Measurements from ENCODE around the gene ZBTB18. TPM values are rescaled to one million over a fixed set of nuclear protein-coding genes. Genes with fewer than 3 reads are reported as not detected.

Gene ZBTB18
- total RNA-seq, 4 donors from 2014 or later, result 6.7 to 14.7 (median 11.8) TPM

DNA sequence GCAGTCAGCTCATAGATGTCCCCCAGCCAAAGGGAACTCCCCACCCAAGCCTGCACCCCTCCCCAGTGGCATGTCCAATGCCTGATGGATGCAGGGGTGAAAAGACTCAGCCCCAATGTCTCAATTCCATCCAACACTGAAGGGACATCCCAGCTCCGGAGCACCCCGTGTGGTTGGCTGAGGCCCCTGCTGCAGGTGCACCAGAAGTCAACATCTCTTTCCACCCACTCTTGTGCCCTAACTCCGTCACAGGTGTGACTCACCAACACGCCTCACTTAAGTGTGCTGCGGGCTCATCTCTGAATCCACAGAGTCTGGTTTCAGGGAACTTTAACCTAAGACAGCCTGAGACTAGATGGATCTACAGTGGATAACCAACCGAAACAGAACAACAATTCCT lies 40.9 kb upstream of the ZBTB18 start:
- WGBS, result 72% methylated on average over 6 of the region's 6 CpGs
- TF ChIP-seq, protein P1, sequence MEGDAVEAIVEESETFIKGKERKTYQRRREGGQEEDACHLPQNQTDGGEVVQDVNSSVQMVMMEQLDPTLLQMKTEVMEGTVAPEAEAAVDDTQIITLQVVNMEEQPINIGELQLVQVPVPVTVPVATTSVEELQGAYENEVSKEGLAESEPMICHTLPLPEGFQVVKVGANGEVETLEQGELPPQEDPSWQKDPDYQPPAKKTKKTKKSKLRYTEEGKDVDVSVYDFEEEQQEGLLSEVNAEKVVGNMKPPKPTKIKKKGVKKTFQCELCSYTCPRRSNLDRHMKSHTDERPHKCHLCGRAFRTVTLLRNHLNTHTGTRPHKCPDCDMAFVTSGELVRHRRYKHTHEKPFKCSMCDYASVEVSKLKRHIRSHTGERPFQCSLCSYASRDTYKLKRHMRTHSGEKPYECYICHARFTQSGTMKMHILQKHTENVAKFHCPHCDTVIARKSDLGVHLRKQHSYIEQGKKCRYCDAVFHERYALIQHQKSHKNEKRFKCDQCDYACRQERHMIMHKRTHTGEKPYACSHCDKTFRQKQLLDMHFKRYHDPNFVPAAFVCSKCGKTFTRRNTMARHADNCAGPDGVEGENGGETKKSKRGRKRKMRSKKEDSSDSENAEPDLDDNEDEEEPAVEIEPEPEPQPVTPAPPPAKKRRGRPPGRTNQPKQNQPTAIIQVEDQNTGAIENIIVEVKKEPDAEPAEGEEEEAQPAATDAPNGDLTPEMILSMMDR (IDR thresholded peaks at IDR 0.05), result no peak
- TF ChIP-seq POLR2A (IDR thresholded peaks at IDR 0.05) (no peak), EP300 (IDR thresholded peaks at IDR 0.05) (no peak), POLR2AphosphoS5 (IDR thresholded peaks at IDR 0.05) (no peak)
- H3K36me3 ChIP-seq, result no peaks in the 10 kb centered on the region
- no peak overlapping the region for H3K4me3 ChIP-seq
- no peaks in the 10 kb centered on the region for H3K9me3 ChIP-seq
- no peak overlapping the region for H3K27ac ChIP-seq
- no peaks in the 10 kb centered on the region for H3K27me3 ChIP-seq
- DNase-seq (ENCODE audit: low spot score in 2 of 2), result no peak
- H3K4me1 ChIP-seq, result peaks cover 9% of the 10 kb centered on the region

DNA sequence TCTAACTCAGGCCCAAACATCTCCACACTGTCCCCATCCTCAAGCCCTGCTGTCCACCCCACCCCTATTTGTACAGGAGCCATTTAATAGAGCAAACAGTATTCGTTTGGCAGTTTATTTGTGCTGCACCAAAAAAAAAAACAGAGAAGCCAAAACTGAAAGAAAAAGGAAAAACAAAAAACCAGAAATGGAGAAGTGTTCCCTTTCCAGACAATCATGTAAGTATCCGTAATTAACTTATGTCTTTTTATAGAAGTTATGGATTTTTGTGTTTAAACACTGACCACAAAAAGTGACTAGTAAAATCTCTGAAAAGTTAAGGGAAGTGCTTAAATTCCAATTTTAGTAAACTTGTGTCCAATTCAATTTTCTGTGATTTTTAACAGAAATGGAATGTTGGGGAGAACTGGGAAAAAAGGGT lies 40.4 kb upstream of the ZBTB18 start:
- DNase-seq (ENCODE audit: low spot score in 2 of 2), result no peak
- Histone ChIP-seq H3K36me3 (no peaks in the 10 kb centered on the region), H3K9me3 (no peaks in the 10 kb centered on the region), H3K27me3 (no peaks in the 10 kb centered on the region), H3K4me3 (no peak overlapping the region), H3K27ac (no peak overlapping the region), H3K4me1 (peaks cover 9% of the 10 kb centered on the region)
- 36% methylated on average over 2 of the region's 2 CpGs for WGBS
- TF ChIP-seq, protein P1 (IDR thresholded peaks at IDR 0.05), result no peak
- TF ChIP-seq POLR2A (IDR thresholded peaks at IDR 0.05) (no peak), EP300 (IDR thresholded peaks at IDR 0.05) (no peak), POLR2AphosphoS5 (IDR thresholded peaks at IDR 0.05) (no peak)

DNA sequence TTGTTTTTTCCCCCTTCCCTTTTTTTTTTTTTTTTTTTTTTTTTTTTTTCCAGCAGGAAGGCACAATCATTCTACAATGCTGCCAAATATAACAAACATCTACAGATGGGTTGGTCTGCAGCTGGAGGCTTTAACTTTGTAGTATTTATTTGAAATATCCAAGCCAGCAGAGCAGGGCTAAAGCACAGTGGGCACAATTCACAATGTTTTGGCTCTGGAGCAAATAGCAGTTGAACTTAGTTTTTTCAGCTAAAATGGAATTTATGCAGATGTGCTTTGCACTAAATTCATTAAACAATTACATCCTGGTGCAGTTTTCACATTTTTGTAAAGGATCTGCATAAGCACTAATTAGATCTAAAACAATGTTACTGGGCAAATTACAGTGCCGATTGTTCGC lies 39.8 kb upstream of the ZBTB18 start:
- Histone ChIP-seq H3K36me3 (no peaks in the 10 kb centered on the region), H3K27me3 (no peaks in the 10 kb centered on the region), H3K4me3 (no peak overlapping the region), H3K27ac (no peak overlapping the region), H3K4me1 (peaks cover 9% of the 10 kb centered on the region), H3K9me3 (no peaks in the 10 kb centered on the region)
- DNase-seq (ENCODE audit: low spot score in 2 of 2), result no peak
- no peak for TF ChIP-seq POLR2A (IDR thresholded peaks at IDR 0.05)
- TF ChIP-seq, protein P1 (IDR thresholded peaks at IDR 0.05), result no peak
- TF ChIP-seq POLR2AphosphoS5 (IDR thresholded peaks at IDR 0.05), result no peak
- no peak for TF ChIP-seq EP300 (IDR thresholded peaks at IDR 0.05)
- whole genome bisulfite sequencing, result 46% methylated on average over 2 of the region's 2 CpGs

DNA sequence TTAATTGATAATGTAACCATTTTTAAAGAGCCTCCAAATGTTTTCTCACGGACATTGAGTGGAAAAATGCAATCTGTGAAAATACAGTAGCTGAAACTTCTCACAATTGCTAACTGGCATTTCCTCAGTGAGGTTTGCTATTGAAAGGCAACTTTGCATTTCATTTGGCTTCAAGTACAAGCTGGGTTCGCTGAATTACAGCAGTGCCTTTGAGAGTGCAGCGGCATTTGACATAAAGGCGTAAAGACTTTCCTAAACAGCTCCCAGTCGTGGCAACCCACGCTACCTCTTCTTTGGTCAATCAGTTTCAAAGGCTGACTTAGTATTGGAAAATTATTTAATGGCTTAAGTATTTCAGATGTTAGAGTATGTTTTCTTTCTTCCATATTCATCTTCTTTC lies 39.3 kb upstream of the ZBTB18 start:
- WGBS, result 57% methylated on average over 6 of the region's 6 CpGs
- H3K27me3 ChIP-seq, result no peaks in the 10 kb centered on the region

DNA sequence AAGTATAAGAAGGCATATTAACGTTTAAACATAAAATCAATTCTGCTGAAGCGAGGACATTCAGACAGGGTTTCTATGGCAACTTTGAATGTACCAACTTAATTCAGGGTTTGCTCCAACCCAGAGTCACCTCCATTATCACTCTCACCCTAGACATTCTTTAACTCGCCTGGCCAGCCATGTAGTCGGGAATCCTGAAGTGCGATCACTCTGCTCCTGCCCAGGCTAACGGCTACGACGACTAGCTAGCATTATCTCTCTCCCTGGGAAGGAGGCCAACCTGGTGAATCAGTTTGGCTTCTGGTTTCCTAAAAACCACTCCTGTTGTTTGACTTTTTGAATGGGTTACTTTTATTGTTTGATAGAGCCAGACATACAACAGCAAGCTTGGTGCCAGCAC lies 38.9 kb upstream of the ZBTB18 start:
- no peak for TF ChIP-seq EP300 (IDR thresholded peaks at IDR 0.05)
- no peak for TF ChIP-seq POLR2A (IDR thresholded peaks at IDR 0.05)
- TF ChIP-seq, protein P1 (IDR thresholded peaks at IDR 0.05), result no peak
- no peak for TF ChIP-seq POLR2AphosphoS5 (IDR thresholded peaks at IDR 0.05)

More for the DNA sequence above, 39.3 kb upstream of the ZBTB18 start:
- H3K9me3 ChIP-seq, result no peaks in the 10 kb centered on the region
- H3K4me1 ChIP-seq, result peaks cover 9% of the 10 kb centered on the region
- no peak for TF ChIP-seq EP300 (IDR thresholded peaks at IDR 0.05)
- TF ChIP-seq, protein P1 (IDR thresholded peaks at IDR 0.05), result no peak
- no peak for TF ChIP-seq POLR2A (IDR thresholded peaks at IDR 0.05)
- TF ChIP-seq POLR2AphosphoS5 (IDR thresholded peaks at IDR 0.05), result no peak
- no peaks in the 10 kb centered on the region for H3K36me3 ChIP-seq
- DNase-seq (ENCODE audit: low spot score in 2 of 2), result no peak
- no peak overlapping the region for H3K27ac ChIP-seq
- H3K4me3 ChIP-seq, result no peak overlapping the region

More for the DNA sequence above, 38.9 kb upstream of the ZBTB18 start:
- H3K4me1 ChIP-seq, result peaks cover 9% of the 10 kb centered on the region
- H3K36me3 ChIP-seq, result no peaks in the 10 kb centered on the region
- no peaks in the 10 kb centered on the region for H3K9me3 ChIP-seq
- no peak for DNase-seq (ENCODE audit: low spot score in 2 of 2)
- H3K4me3 ChIP-seq, result no peak overlapping the region
- H3K27me3 ChIP-seq, result no peaks in the 10 kb centered on the region
- WGBS, result 43% methylated on average over 8 of the region's 8 CpGs
- no peak overlapping the region for H3K27ac ChIP-seq
